Stimulated activated CD4-positive, alpha-beta T cell treated with anti-CD3 and anti-CD28 coated beads, Interleukin-1b, Interleukin-23, amount 100 ng/mL, for 4 hours (primary cell): Measurements from ENCODE around the gene CD68.
A peak's percentile ranks its signal among the peaks of the same experiment; 100 is the strongest.
"Not testable (repeated sequence)": the region's sequence is repeated elsewhere in the genome, so short reads cannot be mapped to it uniquely, and the experiment has no call there.

ENCODE experiments used
- DNase-seq, 2 donors: peaks; one replicate each; pipeline ENCODE4 v3.0.0-alpha.2; 2020; ENCODE audit warnings: low read depth in 2 of 2

The CD68 gene

GRCh38 chr17:7613769-7614424 is 34.5 kb downstream of the CD68 start:
- DNase-seq, result no peak

GRCh38 chr17:7614425-7615264 is 35.2 kb downstream of the CD68 start, which contains the start of gene FXR2:
Gene FXR2 (minus strand): TSS chr17:7614897. CDS start chr17:7614532, 365 bp downstream.
- DNase-seq, result peak; percentile 97 to 98

- DNase-seq, result no peak
Measured at GRCh38 chr17:7615265-7615747, 35.9 kb downstream of the CD68 start.

- DNase-seq, result no peak
Measured at GRCh38 chr17:7618608-7619007, 39.2 kb downstream of the CD68 start.

GRCh38 chr17:7620835-7621234 is 41.4 kb downstream of the CD68 start:
- no peak for DNase-seq

GRCh38 chr17:7623661-7624060 is 44.2 kb downstream of the CD68 start:
- no peak for DNase-seq

GRCh38 chr17:7625749-7626148 is 46.3 kb downstream of the CD68 start:
- DNase-seq, result not testable (repeated sequence)

GRCh38 chr17:7626307-7626706 is 46.9 kb downstream of the CD68 start:
- DNase-seq, result no peak

- DNase-seq, result no peak
Measured at GRCh38 chr17:7626956-7627249, 47.5 kb downstream of the CD68 start.

GRCh38 chr17:7627250-7628121 is 48.0 kb downstream of the CD68 start, which contains the start of gene SAT2:
Gene SAT2 (minus strand): TSS chr17:7627821. CDS start chr17:7627635, 186 bp downstream.
- DNase-seq, result peak; percentile 74 to 78

GRCh38 chr17:7629939-7630571 is 50.6 kb downstream of the CD68 start, which contains the start of gene SHBG:
Gene SHBG (plus strand): TSS chr17:7630135. CDS start chr17:7630173, 38 bp downstream.
- no peak for DNase-seq
